Stimulated activated CD4-positive, alpha-beta T cell treated with anti-CD3 and anti-CD28 coated beads, TNF-alpha, amount 100 ng/mL, for 1 hour (primary cell): ENCODE measurements around the gene VAV2.

Experiments
- DNase-seq, 3 donors: peaks; one replicate each; pipeline ENCODE4 v3.0.0-alpha.2; 2020; ENCODE audit warnings: low read depth in 3 of 3, low spot score in 1 of 3

The VAV2 gene

GRCh38 chr9:133877967-133878366 is 114.2 kb downstream of the VAV2 start:
- no peak for DNase-seq

GRCh38 chr9:133877327-133877726 is 114.8 kb downstream of the VAV2 start:
- DNase-seq: no peak

GRCh38 chr9:133876836-133877235 is 115.3 kb downstream of the VAV2 start:
- no peak for DNase-seq

- no peak for DNase-seq
Measured at GRCh38 chr9:133876144-133876543, 116.0 kb downstream of the VAV2 start.

GRCh38 chr9:133875131-133875530 is 117.0 kb downstream of the VAV2 start:
- no peak for DNase-seq

GRCh38 chr9:133874659-133875058 is 117.5 kb downstream of the VAV2 start:
- DNase-seq: no peak

GRCh38 chr9:133874060-133874657 is 118.0 kb downstream of the VAV2 start:
- no peak for DNase-seq

GRCh38 chr9:133873461-133873891 is 118.6 kb downstream of the VAV2 start:
- no peak for DNase-seq

- no peak for DNase-seq
Measured at GRCh38 chr9:133873009-133873408, 119.1 kb downstream of the VAV2 start.

GRCh38 chr9:133870598-133871595 is 121.2 kb downstream of the VAV2 start:
- DNase-seq: no peak

- no peak for DNase-seq
Measured at GRCh38 chr9:133869674-133870405, 122.3 kb downstream of the VAV2 start.

GRCh38 chr9:133868203-133868602 is 123.9 kb downstream of the VAV2 start:
- DNase-seq: no peak

- DNase-seq: no peak
Measured at GRCh38 chr9:133866946-133867345, 125.2 kb downstream of the VAV2 start.

GRCh38 chr9:133864011-133864410 is 128.1 kb downstream of the VAV2 start:
- DNase-seq: no peak

- DNase-seq: no peak
Measured at GRCh38 chr9:133863257-133863592, 128.9 kb downstream of the VAV2 start.

GRCh38 chr9:133862585-133863256 is 129.4 kb downstream of the VAV2 start:
- DNase-seq: no peak

- DNase-seq: no peak
Measured at GRCh38 chr9:133861692-133862091, 130.4 kb downstream of the VAV2 start.

GRCh38 chr9:133861086-133861485 is 131.0 kb downstream of the VAV2 start:
- DNase-seq: no peak

GRCh38 chr9:133858771-133859170 is 133.4 kb downstream of the VAV2 start:
- DNase-seq: no peak

GRCh38 chr9:133857639-133858038 is 134.5 kb downstream of the VAV2 start:
- DNase-seq: no peak

- DNase-seq: no peak
Measured at GRCh38 chr9:133856798-133857197, 135.3 kb downstream of the VAV2 start.
